ENCODE measurements around the gene ARL11.
"Not testable (repeated sequence)": the region's sequence is repeated elsewhere in the genome, so short reads cannot be mapped to it uniquely, and the experiment has no call there.

ARL11 gene

GRCh38 chr13:49627831-49628652 is at the start of gene ARL11:
Gene ARL11 (plus strand): TSS chr13:49628507. CDS start chr13:49630448, 1,941 bp downstream.
- FAIRE-seq = no peak

GRCh38 chr13:49579501-49579900 is 48.8 kb upstream of the ARL11 start:
- no peak for FAIRE-seq

GRCh38 chr13:49580980-49581680 is 47.2 kb upstream of the ARL11 start:
- no peak for FAIRE-seq

GRCh38 chr13:49584771-49585182 is 43.5 kb upstream of the ARL11 start:
- FAIRE-seq = no peak

GRCh38 chr13:49585220-49586157 is 42.8 kb upstream of the ARL11 start, which contains the start of gene RCBTB1:
Gene RCBTB1 (minus strand): TSS chr13:49585558. CDS start chr13:49567279, 18,279 bp downstream.
- no peak for FAIRE-seq

- no peak for FAIRE-seq
Observed at GRCh38 chr13:49586717-49587116, 41.6 kb upstream of the ARL11 start.

GRCh38 chr13:49587311-49587847 is 40.9 kb upstream of the ARL11 start:
- FAIRE-seq = no peak

GRCh38 chr13:49590714-49591113 is 37.6 kb upstream of the ARL11 start:
- FAIRE-seq = not testable (repeated sequence)

GRCh38 chr13:49593876-49594275 is 34.4 kb upstream of the ARL11 start:
- FAIRE-seq = not testable (repeated sequence)

GRCh38 chr13:49594576-49594975 is 33.7 kb upstream of the ARL11 start:
- FAIRE-seq = no peak

GRCh38 chr13:49596221-49596620 is 32.1 kb upstream of the ARL11 start:
- no peak for FAIRE-seq

GRCh38 chr13:49597043-49597641 is 31.2 kb upstream of the ARL11 start:
- FAIRE-seq = no peak

- FAIRE-seq = no peak
Observed at GRCh38 chr13:49602005-49602404, 26.3 kb upstream of the ARL11 start.

- not testable (repeated sequence) for FAIRE-seq
Observed at GRCh38 chr13:49602615-49603014, 25.7 kb upstream of the ARL11 start.

GRCh38 chr13:49604570-49604969 is 23.7 kb upstream of the ARL11 start:
- FAIRE-seq = no peak

- peak; percentile 98 for FAIRE-seq
Observed at GRCh38 chr13:49606747-49607648, 21.3 kb upstream of the ARL11 start.

GRCh38 chr13:49607761-49608160 is 20.5 kb upstream of the ARL11 start:
- FAIRE-seq = no peak

GRCh38 chr13:49608651-49609331 is 19.5 kb upstream of the ARL11 start:
- no peak for FAIRE-seq

GRCh38 chr13:49610176-49610575 is 18.1 kb upstream of the ARL11 start:
- no peak for FAIRE-seq

- FAIRE-seq = not testable (repeated sequence)
Observed at GRCh38 chr13:49612042-49612441, 16.3 kb upstream of the ARL11 start.

Measured in A204.1 (cell line).